HAP-1 (cell line): ENCODE data around the gene CFAP20.

Experiments
- DNase-seq, 2 experiments: peaks; one replicate each; pipeline ENCODE4 v3.0.0-alpha.2; 2016 to 2020; ENCODE audit warnings: low spot score in 2 of 2
- H3K27me3 ChIP-seq: fragments of 250-450 bp; sonication (Bioruptor Pico); 2 replicates; pipeline ENCODE4 v1.5.1; 2020; ENCODE audit warnings: low read depth, mild to moderate bottlenecking, moderate library complexity
- H3K36me3 ChIP-seq: fragments of 250-450 bp; sonication (Bioruptor Pico); replicated peaks from 2 replicates; pipeline ENCODE4 v1.5.1; 2020; ENCODE audit warnings: mild to moderate bottlenecking
- H3K4me1 ChIP-seq: fragments of 250-450 bp; sonication (Bioruptor Pico); 2 replicates; pipeline ENCODE4 v1.5.1; 2020; ENCODE audit warnings: mild to moderate bottlenecking
- H3K4me3 ChIP-seq: fragments of 250-450 bp; sonication (Bioruptor Pico); 2 replicates; pipeline ENCODE4 v1.5.1; 2020; ENCODE audit warnings: mild to moderate bottlenecking, moderate library complexity
- H3K9me3 ChIP-seq: fragments of 250-450 bp; sonication (Bioruptor Pico); 2 replicates; pipeline ENCODE4 v1.5.1; 2020; ENCODE audit warnings: mild to moderate bottlenecking, moderate library complexity
- in situ Hi-C: fragments of 300-500 bp; cut with MboI; formaldehyde crosslinking; loops from 3 replicates; pipeline ENCODE4 v1.14.3; 2020; ENCODE audit warnings: low sequenced_read_pairs, inconsistent platforms, mixed read lengths

The CFAP20 gene

GRCh38 chr16:58129097-58129936 is at the start of gene CFAP20:
CFAP20 (minus strand) TSS chr16:58129381; CDS start chr16:58129115, 266 bp downstream.
- peaks cover 3% of the 10 kb centered on the region; the same call in 1 of the 2 replicates for H3K9me3 ChIP-seq
- DNase-seq = peak; percentile 98 to 100
- in situ Hi-C loops = loop anchor here (10.0 kb wide), 1 partner anchor 105 kb away; the partner anchor contains the start of gene MMP15
- H3K36me3 ChIP-seq = no peaks in the 10 kb centered on the region
- H3K4me1 ChIP-seq = peaks cover 25% of the 10 kb centered on the region
- no peaks in the 10 kb centered on the region for H3K27me3 ChIP-seq
- H3K4me3 ChIP-seq = peak within 1 kb of the TSS; percentile 84

- Histone ChIP-seq H3K36me3 (peaks cover 59% of the 10 kb centered on the region), H3K4me1 (no peaks in the 10 kb centered on the region), H3K4me3 (no peak overlapping the region), H3K27me3 (no peaks in the 10 kb centered on the region), H3K9me3 (no peaks in the 10 kb centered on the region)
- DNase-seq = no peak
- in situ Hi-C loops = no loop called here
These were observed 48.2 kb upstream of the CFAP20 start for GRCh38 chr16:58177353-58177710.

GRCh38 chr16:58176608-58177352 is 47.6 kb upstream of the CFAP20 start:
- in situ Hi-C loops = no loop called here
- no peak overlapping the region for H3K4me3 ChIP-seq
- H3K36me3 ChIP-seq = peaks cover 56% of the 10 kb centered on the region

GRCh38 chr16:58170223-58170622 is 41.0 kb upstream of the CFAP20 start:
- Histone ChIP-seq H3K4me3 (no peak overlapping the region), H3K36me3 (peaks cover 59% of the 10 kb centered on the region), H3K27me3 (no peaks in the 10 kb centered on the region), H3K4me1 (no peaks in the 10 kb centered on the region), H3K9me3 (no peaks in the 10 kb centered on the region)
- in situ Hi-C loops = no loop called here
- DNase-seq = no peak

More at GRCh38 chr16:58176608-58177352, 47.6 kb upstream of the CFAP20 start:
- DNase-seq = no peak
- Histone ChIP-seq H3K4me1 (no peaks in the 10 kb centered on the region), H3K9me3 (no peaks in the 10 kb centered on the region), H3K27me3 (no peaks in the 10 kb centered on the region)

- DNase-seq = no peak
- Histone ChIP-seq H3K36me3 (peaks cover 56% of the 10 kb centered on the region), H3K4me1 (no peaks in the 10 kb centered on the region), H3K4me3 (no peak overlapping the region), H3K27me3 (no peaks in the 10 kb centered on the region), H3K9me3 (no peaks in the 10 kb centered on the region)
- in situ Hi-C loops = no loop called here
These were observed 31.7 kb upstream of the CFAP20 start for GRCh38 chr16:58160855-58161254.

GRCh38 chr16:58158725-58159124 is 29.5 kb upstream of the CFAP20 start:
- no peaks in the 10 kb centered on the region for H3K9me3 ChIP-seq
- peaks cover 35% of the 10 kb centered on the region for H3K36me3 ChIP-seq
- in situ Hi-C loops = no loop called here
- no peak overlapping the region for H3K4me3 ChIP-seq
- no peaks in the 10 kb centered on the region for H3K27me3 ChIP-seq
- no peaks in the 10 kb centered on the region for H3K4me1 ChIP-seq
- no peak for DNase-seq

- no peaks in the 10 kb centered on the region for H3K27me3 ChIP-seq
- H3K4me1 ChIP-seq = no peaks in the 10 kb centered on the region
- no peak overlapping the region for H3K4me3 ChIP-seq
- in situ Hi-C loops = no loop called here
- no peaks in the 10 kb centered on the region for H3K9me3 ChIP-seq
- DNase-seq = no peak
- peaks cover 29% of the 10 kb centered on the region for H3K36me3 ChIP-seq
These were observed 28.9 kb upstream of the CFAP20 start for GRCh38 chr16:58157951-58158540.

- no peak for DNase-seq
- H3K36me3 ChIP-seq = peaks cover 22% of the 10 kb centered on the region
- in situ Hi-C loops = no loop called here
- no peak overlapping the region for H3K4me3 ChIP-seq
- H3K4me1 ChIP-seq = no peaks in the 10 kb centered on the region
- no peaks in the 10 kb centered on the region for H3K27me3 ChIP-seq
- H3K9me3 ChIP-seq = no peaks in the 10 kb centered on the region
These were observed 28.1 kb upstream of the CFAP20 start for GRCh38 chr16:58157239-58157638.

GRCh38 chr16:58155839-58156238 is 26.7 kb upstream of the CFAP20 start:
- Histone ChIP-seq H3K9me3 (no peaks in the 10 kb centered on the region), H3K4me1 (no peaks in the 10 kb centered on the region), H3K27me3 (no peaks in the 10 kb centered on the region), H3K4me3 (no peak overlapping the region), H3K36me3 (peaks cover 11% of the 10 kb centered on the region)
- DNase-seq = no peak
- in situ Hi-C loops = no loop called here

GRCh38 chr16:58154345-58154744 is 25.2 kb upstream of the CFAP20 start:
- DNase-seq = no peak
- no peak overlapping the region for H3K4me3 ChIP-seq
- in situ Hi-C loops = no loop called here
- H3K4me1 ChIP-seq = no peaks in the 10 kb centered on the region
- H3K36me3 ChIP-seq = peaks cover 1% of the 10 kb centered on the region
- H3K27me3 ChIP-seq = no peaks in the 10 kb centered on the region
- H3K9me3 ChIP-seq = no peaks in the 10 kb centered on the region

- H3K9me3 ChIP-seq = no peaks in the 10 kb centered on the region
- no peaks in the 10 kb centered on the region for H3K27me3 ChIP-seq
- in situ Hi-C loops = no loop called here
- H3K4me3 ChIP-seq = no peak overlapping the region
- DNase-seq = no peak
- no peaks in the 10 kb centered on the region for H3K4me1 ChIP-seq
- no peaks in the 10 kb centered on the region for H3K36me3 ChIP-seq
These were observed 23.2 kb upstream of the CFAP20 start for GRCh38 chr16:58152246-58152868.

GRCh38 chr16:58148526-58148925 is 19.3 kb upstream of the CFAP20 start:
- Histone ChIP-seq H3K4me1 (no peaks in the 10 kb centered on the region), H3K9me3 (no peaks in the 10 kb centered on the region), H3K4me3 (no peak overlapping the region), H3K36me3 (no peaks in the 10 kb centered on the region), H3K27me3 (0 out of 2 replicates have a peak, but pooled peaks cover 2% of the 10 kb centered on the region)
- no peak for DNase-seq
- in situ Hi-C loops = no loop called here

- in situ Hi-C loops = no loop called here
- no peaks in the 10 kb centered on the region for H3K9me3 ChIP-seq
- no peak overlapping the region for H3K4me3 ChIP-seq
- H3K36me3 ChIP-seq = no peaks in the 10 kb centered on the region
- H3K4me1 ChIP-seq = no peaks in the 10 kb centered on the region
- DNase-seq = no peak
- 0 out of 2 replicates have a peak, but pooled peaks cover 2% of the 10 kb centered on the region for H3K27me3 ChIP-seq
These were observed 18.9 kb upstream of the CFAP20 start for GRCh38 chr16:58148099-58148498.
